Stimulated activated CD8-positive, alpha-beta memory T cell treated with anti-CD3 and anti-CD28 coated beads, Interleukin-4, amount 100 ng/mL, for 1 hour (primary cell): ENCODE measurements around the gene NT5DC3.
"Not testable (repeated sequence)": the region's sequence is repeated elsewhere in the genome, so short reads cannot be mapped to it uniquely, and the experiment has no call there.

Experiments used
- DNase-seq, 2 donors: peaks; one replicate each; pipeline ENCODE4 v3.0.0-alpha.2; 2020; ENCODE audit warnings: low read depth in 2 of 2, low spot score in 1 of 2

The NT5DC3 gene

GRCh38 chr12:103855896-103856657 is 15.0 kb upstream of the NT5DC3 start:
- no peak for DNase-seq

- no peak for DNase-seq
These were observed 14.1 kb upstream of the NT5DC3 start for GRCh38 chr12:103855036-103855712.

GRCh38 chr12:103854372-103854973 is 13.4 kb upstream of the NT5DC3 start:
- DNase-seq = no peak

- DNase-seq = no peak
These were observed 11.5 kb upstream of the NT5DC3 start for GRCh38 chr12:103852498-103852997.

- DNase-seq = no peak
These were observed 10.1 kb upstream of the NT5DC3 start for GRCh38 chr12:103851127-103851526.

GRCh38 chr12:103850429-103850828 is 9.4 kb upstream of the NT5DC3 start:
- DNase-seq = no peak

GRCh38 chr12:103848917-103849491 is 8.0 kb upstream of the NT5DC3 start:
- no peak for DNase-seq

- DNase-seq = no peak
These were observed 7.1 kb upstream of the NT5DC3 start for GRCh38 chr12:103848143-103848542.

- no peak for DNase-seq
These were observed 5.4 kb upstream of the NT5DC3 start for GRCh38 chr12:103846415-103846814.

GRCh38 chr12:103844305-103844704 is 3.3 kb upstream of the NT5DC3 start:
- DNase-seq = no peak

GRCh38 chr12:103841690-103842584 is 903 bp upstream of the NT5DC3 start:
- peak in 1 of 2 donors; percentile 2 for DNase-seq

- no peak for DNase-seq
These were observed 565 bp downstream of the NT5DC3 start for GRCh38 chr12:103840462-103840875.

GRCh38 chr12:103839609-103840461 is 1.2 kb downstream of the NT5DC3 start:
- no peak for DNase-seq

GRCh38 chr12:103839103-103839502 is 1.9 kb downstream of the NT5DC3 start:
- no peak for DNase-seq

- no peak for DNase-seq
These were observed 2.6 kb downstream of the NT5DC3 start for GRCh38 chr12:103838254-103838914.

- no peak for DNase-seq
These were observed 4.7 kb downstream of the NT5DC3 start for GRCh38 chr12:103836345-103836744.

- not testable (repeated sequence) for DNase-seq
These were observed 5.2 kb downstream of the NT5DC3 start for GRCh38 chr12:103835747-103836335.

- no peak for DNase-seq
These were observed 6.1 kb downstream of the NT5DC3 start for GRCh38 chr12:103834942-103835341.

GRCh38 chr12:103833891-103834290 is 7.1 kb downstream of the NT5DC3 start:
- no peak for DNase-seq
